GM18498 (cell line): ENCODE results near the gene TXNRD2.

Experiments used
- ATAC-seq: cut with Tn5 transposase; IDR thresholded peaks from one replicate; pipeline ENCODE4 v1.9.1; 2021; ENCODE audit warnings: mild to moderate bottlenecking, moderate library complexity; ENCODE audit not compliant: unreplicated experiment

The TXNRD2 gene

DNA sequence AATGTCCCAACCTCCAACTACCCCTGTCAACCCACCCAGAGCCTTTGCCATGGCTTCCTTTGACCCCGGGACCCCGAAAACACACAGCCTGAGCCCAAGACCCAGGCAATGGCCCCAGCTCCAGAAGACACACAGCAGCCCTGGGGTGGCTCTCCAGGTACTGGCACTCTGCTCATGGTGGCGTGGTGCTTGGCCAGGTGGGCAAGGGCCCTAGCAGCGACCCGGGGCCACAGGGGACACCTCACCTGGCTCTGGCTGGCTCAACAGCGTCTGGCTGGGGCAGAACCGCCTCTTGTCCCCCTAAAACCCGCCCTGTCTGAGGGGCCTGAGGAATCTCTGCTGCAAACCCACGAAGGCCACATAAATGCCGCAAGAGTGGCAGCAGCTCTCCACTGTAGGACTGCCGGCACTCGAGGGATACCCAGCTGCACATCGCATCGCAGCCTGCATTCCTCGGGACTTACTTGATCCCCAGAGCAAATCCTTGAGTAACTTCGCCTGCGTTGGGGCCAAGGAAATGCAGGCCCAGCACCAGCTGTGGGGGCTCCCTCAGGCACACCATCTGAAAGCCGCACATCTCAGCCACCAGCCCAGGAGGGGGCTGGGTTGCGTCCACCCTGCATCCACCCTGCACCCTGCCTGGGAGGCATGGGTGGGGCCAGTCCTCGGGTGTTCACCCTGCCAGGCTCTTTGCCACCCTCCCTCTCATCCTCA, 63.8 kb downstream of the TXNRD2 start:
- ATAC-seq: no peak

DNA sequence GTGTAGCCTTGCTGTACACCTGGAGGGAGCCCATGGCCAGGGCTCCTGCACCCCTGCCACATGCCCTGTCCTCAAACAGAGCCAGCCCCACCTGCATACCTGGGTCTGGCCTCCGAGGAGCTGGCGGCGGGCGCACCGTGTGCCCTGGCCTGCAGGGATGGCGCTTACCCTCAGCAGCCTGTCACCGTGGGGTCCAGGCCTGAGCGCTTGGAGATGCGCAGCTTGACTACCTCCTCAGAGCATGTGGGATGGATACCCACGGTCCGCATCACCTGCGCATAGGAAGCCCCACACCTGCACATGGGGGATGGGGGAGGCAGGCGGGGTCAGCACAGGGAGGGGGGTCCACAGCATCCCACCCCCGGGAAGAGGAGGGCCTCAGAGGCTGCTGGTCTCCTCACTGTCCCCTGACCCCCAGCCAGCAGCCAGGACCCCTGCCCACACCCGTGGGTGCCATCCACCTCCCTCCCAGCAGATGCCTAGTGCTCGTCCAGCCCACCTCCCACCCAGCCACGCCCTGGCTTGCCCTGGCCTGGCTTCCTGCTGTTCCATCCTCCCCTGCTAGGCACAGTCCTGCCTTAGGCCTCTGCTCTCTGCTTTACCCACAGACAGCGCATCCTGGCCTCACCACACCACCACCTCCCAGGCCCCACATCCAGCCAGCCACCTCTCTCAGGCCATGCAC, 64.5 kb downstream of the TXNRD2 start:
- ATAC-seq: no peak

DNA sequence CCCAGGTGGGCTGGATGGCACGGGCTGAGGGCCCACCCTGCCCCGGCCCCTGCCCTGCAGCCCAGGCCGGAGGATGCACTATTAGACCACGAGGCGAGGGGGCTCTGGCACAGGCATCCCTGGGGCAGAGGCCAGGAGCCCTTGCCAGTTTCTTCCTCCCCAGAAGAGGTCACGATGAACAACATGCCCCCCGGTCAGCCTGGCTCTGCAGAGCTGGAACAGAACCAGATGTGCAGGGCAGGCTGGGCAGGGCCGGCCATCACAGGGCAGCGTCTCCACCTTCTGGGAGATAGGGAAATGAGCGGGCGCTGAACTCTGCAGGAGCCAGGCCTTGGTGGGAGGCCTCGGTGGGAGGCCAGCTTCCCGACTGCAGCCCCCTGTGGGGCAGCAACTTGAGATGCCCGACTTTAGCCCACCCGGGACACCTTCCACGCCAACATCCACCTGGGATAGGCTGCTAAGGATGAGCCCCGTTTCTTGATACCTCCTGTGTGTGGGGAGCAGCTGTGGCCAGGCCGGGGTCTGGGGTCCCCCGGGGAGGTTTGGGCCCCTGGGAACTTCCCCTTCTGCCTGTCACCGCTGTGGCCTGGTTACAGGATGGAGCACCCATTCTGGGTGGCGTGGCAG, 65.2 kb downstream of the TXNRD2 start:
- no peak for ATAC-seq

DNA sequence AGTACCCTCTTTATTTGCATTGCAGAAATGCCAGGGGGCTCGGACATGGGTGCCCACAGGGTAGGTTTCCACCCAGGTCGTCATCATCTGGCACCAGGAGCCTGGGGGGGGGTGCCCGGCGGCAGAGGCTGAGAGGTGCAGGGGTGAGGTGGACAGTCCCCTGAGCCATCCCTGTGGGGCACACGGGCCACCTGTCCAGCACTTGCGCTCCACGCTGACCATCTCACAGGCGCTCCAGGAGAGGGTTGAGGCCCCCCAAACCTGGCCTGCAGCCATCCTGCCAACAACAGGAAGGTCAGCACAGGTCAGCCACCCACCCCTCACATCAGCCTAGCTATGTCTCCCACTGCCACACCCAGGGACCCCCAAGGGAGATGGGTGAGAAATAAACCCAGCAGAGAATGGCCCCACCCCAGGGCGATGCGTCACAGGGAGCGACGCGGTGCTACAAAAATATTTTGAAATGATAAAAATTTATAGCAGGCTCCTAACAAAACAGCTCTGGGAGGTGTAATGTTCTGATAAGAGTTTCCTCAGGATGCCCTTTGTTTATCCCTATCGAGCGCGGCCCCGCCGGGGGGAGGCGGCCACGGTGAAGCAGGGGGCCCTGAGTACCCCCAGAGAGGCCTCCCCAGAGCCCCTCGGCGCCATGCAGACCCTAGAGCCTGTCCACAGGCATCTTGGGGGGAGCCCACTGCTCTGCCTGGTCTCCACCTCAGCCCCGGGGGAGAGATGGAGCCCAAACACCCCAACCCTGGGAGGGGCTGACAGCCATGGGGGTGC, 65.9 kb downstream of the TXNRD2 start:
- no peak for ATAC-seq

DNA sequence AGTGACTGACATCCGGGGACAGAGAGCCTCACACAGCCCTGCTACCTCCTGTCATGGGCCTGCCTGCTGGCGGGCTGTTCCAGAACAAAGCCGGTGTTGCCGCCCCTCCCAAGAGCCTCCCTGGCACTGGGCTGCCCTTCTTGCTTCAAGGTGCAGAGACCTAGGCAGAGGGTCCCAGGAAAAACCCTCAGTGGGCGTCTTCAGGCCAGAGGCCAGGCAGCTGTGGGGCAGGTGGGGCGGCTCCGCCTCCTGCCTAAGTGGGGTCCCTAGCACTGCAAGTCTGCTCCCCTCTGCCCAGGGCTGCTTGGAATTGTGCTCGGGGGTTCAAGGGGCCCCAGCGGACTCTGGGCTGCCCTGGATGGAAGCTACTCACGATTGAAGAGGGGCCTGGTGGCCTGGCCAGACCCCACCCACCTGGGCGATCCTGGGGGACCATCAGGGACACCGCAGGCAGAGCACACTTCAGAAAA, 66.5 kb downstream of the TXNRD2 start:
- ATAC-seq: no peak

DNA sequence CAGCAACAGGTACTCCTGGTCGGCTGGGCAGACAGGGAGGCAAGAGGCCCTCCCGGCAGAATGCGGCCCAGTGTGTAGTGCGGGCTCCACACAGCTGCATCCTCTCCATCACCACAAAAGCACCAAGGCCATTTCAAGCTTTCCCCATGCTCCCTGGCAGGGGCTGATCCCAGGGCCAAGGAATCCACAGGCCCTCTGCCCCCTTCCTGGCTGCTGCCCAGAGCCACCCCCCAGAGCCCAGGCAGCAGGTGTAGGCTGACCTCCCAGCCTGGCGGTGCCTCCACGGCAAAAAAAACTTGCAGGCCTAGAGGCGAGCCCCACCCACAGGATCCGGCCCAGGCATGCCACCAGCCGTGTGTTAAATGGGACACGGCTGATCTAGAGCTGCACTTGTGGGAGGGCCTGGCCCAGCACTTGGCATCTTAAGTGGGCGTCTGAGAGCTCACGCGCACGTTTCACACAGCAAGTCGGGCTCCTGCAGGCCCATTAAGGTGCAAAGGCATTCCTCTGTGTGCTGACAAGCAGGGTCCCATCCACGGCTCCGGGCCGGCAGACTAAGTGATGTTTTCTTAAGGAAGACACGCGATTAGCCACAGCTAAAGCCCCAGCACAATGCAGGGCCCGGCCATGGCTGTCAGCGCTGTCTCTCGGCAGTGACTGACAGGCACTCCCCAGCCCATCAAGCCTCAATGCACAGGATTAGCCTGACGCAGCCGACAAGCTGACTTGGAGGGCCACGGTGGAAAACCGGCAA, 67.1 kb downstream of the TXNRD2 start:
- ATAC-seq: no peak

DNA sequence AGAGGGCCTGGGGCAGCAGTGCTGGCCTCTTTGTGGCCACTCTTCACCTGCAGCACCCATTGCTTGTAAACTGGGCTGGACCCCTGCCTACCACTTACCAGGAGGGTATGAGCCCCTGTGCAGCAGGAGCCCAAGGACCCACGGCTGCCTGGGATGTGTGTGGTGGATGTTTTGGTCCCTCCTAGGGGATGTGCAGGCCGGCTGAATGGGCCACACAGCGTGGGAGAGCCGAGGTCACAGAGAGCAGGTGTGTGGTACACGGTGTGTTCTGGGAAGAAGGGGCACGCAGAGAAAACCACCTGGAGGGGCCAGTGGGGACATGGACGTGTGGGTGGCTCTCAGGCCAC, 67.7 kb downstream of the TXNRD2 start:
- no peak for ATAC-seq

DNA sequence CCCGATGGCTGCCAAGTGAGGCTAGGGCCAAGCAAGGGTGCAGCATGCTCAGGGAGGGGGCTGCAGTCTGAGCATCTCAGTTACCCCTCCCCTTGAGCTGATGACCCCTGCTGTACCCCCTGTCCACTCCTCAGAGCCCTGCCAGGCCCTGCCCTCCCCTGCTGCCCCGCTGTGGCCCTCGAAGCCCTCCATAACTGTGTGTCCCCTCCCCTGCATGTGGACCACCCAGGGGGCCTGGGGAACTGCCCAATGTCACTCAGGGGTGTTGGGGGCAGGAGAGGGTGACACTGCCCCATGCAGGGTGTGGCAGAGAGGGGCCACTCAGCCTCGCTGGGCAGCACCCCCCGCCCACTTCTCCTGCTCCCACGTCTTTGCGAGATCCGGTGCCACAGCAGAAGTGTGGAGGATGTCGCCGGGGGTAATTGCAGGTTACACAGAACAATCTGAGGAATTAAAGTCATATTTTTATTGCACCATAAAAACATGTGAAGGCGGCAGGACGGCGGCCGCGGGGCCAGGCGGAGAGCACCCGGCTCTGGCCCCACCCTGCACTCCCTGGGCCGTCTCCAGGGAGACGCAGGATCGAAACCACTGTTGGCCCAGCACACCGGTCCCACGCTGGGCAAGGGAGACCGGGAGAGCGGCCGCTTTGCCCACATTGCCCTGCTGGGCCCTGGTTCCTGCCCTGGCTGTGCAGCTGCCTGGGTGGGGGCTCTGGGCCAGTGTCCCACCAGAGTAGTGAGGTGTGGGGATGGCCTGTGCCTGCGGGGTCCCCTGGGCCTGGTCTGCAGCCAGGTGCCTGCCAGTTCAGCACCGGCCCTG, 68.3 kb downstream of the TXNRD2 start:
- ATAC-seq: no peak

DNA sequence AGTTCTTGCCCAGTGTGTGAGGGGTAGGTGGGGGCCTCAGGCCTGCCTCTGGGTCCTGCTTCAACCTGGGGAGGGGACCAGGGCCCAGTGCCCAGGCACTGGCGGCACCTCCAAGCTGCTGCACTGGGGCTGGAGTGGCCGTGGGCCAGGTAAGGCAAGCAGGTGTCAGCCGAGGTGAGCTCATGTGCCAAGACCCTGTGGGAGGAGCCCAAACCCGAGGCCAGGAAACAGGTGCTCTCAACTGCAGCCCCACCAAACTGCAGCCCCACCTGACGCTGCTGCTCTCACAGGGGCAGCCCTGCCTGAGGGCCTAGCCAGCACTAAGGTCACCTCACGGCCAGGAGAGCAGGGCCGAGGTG, 68.9 kb downstream of the TXNRD2 start:
- no peak for ATAC-seq

DNA sequence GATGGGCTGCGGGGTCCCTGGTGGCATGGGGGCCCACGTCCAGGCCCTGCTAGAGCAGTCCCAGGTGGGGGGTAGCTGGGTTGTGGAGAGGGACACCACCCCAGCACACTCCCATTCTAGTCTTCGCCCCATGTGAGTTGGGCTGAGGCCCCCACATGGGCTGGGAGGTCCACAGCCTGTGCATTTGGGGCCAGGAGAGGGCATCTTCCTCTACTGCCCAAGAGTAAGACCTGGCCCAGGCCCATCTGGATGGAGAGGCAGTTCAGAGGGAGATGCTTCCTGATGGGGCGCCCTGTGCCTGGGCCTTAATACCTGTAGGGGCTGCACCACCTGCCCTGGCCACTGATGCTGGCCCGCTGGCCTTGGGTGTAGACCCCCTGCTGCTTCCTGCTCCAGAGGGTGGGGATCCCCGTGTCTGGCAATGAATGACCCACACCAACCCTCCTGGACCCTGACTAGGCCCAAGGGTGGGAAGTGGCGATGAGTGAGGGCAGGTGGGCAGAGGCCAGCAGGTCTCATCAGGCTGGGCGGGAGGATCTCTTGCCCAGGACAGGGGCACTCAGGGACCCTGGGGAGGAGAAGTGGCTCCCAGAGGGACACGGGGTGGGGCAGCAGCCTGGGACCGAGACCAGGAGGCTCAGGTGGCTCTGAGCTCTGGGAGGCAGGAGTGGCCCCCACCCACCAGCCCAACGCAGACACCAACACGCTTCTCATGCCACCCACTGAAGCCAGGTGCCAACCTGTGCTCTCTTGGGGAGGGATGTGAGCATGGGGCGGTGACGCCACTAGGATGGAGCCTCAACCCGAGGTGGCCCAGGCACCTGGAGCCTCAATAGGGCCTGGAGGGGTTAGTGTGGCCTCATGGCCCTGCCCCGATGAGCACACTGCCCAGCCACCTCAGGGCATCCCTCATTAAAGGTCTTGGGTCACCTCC, 69.5 kb downstream of the TXNRD2 start:
- ATAC-seq: no peak

DNA sequence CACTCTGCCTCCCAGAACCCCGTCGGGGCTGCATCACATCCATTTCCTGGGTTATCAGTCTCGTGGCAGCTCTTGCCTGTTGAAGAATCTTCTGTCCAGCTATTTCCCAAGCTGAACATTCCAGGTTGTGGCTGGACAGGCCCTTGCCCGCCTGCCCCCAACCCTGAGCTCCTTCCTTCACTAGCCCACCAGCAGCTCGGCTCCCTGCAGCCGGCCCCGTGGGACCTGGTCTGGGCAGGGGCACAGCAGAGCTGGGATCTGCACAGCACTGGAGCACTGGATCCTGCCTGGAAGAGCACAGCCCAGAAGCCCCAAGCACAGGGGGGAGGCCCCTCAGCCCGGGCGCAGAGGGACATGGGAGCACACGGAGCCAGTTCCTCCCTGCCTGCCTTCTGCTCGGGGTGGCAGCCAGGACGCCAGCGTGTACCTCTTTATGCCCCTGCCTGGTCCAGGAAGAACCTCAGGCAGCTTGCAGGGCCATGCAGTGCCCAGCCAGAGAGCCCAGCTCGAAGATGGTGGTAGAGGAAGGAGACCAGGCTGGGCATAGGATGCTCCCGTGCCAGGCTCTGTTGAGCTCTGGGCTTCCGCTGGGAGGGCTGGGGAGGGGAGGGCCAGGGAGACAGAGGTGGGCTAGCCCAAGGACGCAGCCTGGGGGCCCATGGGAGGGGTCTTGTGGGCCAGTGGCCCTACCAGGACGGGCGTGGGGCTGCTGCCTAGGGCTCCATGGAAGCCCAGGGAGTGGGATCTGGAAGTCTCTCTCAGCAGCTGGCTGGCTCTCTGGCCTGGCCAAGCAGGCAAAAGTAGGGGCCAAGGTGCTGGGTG, 70.4 kb downstream of the TXNRD2 start:
- no peak for ATAC-seq

DNA sequence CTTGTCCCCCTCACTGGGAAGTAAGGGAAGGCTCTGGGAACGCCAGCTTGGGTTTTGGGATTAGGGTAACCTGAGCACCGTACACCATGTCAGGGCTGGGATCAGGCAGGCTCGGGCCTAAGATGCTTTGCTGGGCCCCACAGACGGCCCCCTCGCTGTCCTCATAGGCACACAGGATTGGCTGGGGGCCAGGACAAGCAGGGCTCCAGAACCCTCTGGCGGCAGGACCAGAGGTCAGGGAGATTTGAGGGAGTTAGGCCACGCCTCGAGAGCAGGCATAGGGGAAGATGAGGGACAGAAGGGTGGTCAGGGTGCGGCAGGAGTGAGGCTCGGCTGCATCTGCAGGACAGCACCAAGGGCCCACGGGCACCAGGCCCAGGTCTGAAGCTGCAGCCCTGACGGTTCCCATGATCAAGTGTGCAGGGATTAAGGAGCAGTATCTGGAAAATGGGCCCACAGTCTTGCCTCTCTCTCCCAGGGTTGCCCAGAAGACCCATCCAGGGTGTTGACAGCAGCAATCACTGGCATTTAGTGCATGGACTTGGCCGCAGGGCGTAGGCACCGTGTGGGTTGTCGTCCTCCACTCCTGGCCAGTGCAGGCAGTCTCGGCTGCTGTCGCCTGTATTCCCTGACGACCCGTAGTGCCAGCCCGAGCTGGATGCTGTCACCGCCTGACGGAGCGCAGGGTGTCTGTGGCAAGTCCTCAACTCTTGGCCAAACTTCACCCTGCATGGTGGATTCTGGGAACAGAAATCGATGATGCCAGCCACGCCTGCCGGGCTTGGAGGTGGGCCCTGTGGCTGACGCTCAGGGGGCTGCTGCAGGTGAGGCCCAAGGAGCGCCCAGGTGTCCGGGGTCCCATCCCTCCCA, 71.2 kb downstream of the TXNRD2 start:
- ATAC-seq: no peak

DNA sequence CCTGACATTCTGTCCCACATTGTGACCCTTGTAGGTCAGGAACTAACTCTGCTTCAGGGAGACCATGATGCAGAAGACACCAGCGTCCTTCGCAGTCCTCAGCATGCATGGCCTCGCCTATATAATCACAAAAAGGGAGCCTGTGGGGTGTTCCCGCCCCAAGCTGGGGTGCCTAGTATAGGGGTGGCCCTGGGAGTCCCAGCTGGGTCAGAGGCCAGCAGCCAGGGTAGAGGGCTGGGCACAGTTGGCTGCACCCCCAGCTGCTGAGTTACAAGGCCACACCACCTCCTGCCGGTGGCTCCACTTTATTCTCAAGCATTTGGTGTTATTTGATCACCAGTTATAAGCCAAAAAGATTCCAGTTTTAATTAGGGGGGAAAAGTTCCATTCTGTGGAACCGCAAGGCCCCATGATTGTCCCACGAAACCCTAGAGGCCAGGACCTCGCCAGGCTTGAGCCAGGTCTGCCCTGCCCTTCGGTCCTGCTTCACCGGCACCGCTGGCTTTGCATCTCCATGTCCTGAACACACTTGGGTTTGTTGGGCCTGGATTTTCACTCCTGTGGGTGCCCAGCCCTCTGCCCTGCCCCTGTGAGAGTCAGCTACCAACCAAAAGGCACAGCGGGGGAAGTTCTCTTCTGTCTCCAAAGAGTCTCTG, 72.0 kb downstream of the TXNRD2 start:
- ATAC-seq: no peak

DNA sequence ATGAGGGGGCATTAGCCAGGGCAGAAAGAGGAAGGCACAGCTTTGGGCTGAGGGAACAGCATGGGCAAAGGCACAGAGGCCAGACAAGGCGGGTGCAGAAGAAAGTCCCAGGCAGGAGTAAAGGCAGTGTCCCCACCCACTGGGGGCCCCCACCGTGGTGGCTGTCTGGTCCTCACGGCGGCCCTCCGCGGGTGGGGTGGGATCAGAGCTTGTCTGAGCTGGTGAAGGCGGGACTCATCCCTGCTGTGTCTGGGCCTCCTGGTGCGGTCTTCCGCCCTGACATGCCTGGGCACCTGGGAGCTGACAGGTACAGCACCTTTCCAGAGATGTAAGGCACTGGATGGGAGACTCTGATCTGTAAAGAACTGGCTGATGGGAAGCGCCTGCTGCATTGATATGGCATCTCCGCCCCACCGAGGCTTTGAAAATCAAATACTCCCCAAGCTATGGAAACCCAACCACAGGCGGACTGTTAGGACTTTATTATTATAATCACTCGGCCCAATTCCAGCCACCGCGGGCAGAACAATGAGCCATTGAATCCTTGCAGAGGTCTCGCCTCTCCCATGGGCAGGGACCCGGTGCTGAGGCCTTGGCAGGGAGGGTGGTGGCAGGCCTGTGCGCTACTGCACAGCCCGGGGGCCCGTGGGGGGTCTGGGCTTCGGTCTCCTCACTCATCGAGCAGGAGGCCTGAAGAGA, 72.7 kb downstream of the TXNRD2 start:
- no peak for ATAC-seq

DNA sequence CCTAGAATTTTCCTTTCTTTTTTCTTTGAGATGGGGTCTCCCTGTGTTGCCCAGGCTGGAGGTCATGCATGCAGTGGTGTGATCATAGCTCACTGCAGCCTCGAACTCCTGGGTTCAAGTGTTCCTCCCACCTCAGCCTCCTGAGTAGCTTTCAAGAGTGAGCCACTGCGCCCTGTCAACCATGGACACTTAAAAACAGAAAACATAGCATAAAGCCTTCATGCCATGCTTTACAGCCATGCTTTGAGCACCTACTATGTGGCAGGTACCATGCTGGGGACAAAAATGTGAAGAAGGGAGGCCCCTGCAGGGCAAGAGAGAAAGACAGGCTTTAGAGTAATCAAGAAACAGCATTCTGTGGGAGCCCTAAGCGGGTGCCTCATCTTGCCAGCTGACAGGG, 73.3 kb downstream of the TXNRD2 start:
- no peak for ATAC-seq

DNA sequence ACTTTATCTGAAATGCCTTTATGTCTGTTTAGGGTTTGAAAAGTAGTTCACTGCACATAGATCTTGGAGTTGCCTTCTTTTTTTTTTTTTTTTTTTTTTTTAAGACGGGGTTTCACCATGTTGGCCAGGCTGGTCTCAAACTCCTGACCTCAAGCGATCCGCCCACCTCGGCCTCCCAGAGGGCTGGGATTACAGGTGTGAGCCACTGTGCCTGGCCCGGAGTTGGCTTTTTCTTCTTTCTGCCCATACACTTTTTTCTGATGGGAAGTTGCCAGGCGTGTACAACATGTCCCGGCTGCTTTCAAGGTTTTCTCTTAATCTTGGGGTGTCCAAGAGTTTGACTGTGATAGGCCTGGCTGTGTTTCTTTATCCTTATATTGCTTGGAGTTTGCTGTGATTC, 74.0 kb downstream of the TXNRD2 start:
- ATAC-seq: no peak
